GM18526 (cell line): ENCODE results near the gene ZC3H12D.

Source experiments
- POLR2A ChIP-seq: IDR thresholded peaks from 3 replicates; pipeline ENCODE4 v1.6.1; 2011; ENCODE audit not compliant: insufficient read length; ENCODE audit errors: extremely low read depth

ZC3H12D gene

GRCh38 chr6:149414821-149415220 is 70.0 kb downstream of the ZC3H12D start:
- no peak for TF ChIP-seq POLR2A

DNA sequence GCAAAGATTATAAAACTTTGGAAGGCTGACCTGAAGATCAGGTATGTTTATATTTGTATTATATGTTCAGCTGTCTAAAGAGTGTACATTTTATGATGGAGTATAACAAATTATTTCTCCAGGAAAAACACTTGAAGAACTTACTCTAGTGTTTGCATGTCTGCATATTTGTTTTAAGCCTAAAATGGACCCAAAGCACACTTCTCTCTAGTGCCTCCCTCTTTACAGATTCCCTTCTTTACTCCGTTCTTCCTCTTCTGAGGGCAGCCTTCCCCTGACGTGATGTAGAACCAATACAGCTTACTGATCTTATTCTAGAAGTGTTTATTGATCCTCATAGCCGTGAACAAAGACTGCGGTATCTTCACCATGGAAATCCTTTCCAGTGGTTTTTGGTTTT is 70.8 kb downstream of the ZC3H12D start:
- TF ChIP-seq POLR2A, result no peak

DNA sequence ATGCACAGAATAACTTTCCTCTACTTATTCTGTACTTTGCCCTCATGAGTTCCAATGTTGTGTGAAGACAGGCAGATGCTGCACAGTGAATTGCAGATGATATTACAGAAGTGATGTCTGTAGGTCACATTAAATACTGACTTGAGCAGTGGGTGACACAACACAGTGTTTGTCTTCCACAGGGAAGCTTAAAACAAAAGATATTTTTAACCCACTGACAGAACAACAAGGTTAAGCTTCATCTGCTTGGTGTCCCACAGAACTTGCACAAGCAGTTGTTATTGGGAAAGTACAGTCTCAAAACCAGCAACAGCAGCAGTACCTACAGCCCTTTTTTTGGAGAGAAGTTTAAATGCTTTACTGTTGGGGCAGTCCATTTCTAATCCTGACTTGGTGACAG is 74.3 kb downstream of the ZC3H12D start:
- no peak for TF ChIP-seq POLR2A

DNA sequence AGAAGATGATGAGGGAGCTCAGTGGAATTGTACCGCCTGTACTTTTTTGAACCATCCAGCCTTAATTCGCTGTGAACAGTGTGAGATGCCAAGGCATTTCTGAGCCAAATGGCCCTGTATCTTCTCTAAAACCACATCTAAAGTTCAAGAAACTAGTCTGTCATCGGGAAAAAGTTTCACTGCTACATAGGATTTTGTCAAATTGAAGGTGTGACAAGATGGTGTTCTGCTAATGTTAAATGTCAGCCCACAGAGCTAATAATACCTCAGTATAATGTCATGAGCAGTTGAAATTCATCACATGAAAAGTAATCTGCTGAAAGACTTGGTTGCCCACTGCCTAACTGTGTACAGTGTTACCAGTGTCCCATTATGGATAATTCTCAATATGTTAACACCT is 75.2 kb downstream of the ZC3H12D start:
- no peak for TF ChIP-seq POLR2A

- TF ChIP-seq POLR2A, result no peak
Measured at GRCh38 chr6:149405823-149406765, 78.7 kb downstream of the ZC3H12D start.

- no peak for TF ChIP-seq POLR2A
Measured at GRCh38 chr6:149403534-149403933, 81.3 kb downstream of the ZC3H12D start.

- TF ChIP-seq POLR2A, result no peak
Measured at GRCh38 chr6:149400050-149400449, 84.8 kb downstream of the ZC3H12D start, which contains the start of gene SUMO4. SUMO4 (plus strand) TSS chr6:149400262; CDS start chr6:149400392, 130 bp downstream.

GRCh38 chr6:149397384-149397783 is 87.4 kb downstream of the ZC3H12D start:
- TF ChIP-seq POLR2A, result no peak
